ENCODE results near the gene HIVEP3.

The HIVEP3 gene

DNA sequence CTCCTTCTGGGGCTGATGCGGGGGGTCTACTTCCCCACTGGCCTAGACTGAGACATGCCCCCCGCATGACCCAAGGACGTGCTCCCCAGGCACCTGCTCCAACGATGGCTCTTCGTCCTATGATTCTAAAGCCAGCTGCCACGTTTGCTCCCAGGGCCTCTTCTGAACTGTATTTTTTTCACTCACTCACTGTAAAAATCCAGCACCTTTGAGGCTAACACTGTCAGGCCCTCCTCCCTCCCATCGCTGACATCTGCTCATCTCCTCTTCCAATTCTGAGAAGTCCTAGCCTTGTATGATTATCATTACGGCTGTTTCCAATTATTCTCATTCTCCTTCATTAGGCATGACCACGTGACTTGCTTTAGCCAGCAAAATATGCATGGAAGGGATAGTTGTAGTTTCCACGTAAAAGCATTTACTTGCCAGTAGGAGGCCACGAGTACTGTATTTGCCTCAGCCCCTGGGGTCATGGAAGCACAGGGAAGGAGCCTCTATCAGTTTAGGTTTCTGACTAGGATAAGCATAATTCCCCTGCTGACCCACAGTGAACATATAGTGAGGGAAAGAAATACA lies 415.1 kb downstream of the HIVEP3 start (continued):
- TF ChIP-seq, protein P1, sequence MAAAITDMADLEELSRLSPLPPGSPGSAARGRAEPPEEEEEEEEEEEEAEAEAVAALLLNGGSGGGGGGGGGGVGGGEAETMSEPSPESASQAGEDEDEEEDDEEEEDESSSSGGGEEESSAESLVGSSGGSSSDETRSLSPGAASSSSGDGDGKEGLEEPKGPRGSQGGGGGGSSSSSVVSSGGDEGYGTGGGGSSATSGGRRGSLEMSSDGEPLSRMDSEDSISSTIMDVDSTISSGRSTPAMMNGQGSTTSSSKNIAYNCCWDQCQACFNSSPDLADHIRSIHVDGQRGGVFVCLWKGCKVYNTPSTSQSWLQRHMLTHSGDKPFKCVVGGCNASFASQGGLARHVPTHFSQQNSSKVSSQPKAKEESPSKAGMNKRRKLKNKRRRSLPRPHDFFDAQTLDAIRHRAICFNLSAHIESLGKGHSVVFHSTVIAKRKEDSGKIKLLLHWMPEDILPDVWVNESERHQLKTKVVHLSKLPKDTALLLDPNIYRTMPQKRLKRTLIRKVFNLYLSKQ (tag by site-specific recombination; IDR thresholded peaks at IDR 0.05; ENCODE audit: borderline replicate concordance) = no peak
- no peak for TF ChIP-seq ZNF24 (tag by site-specific recombination; IDR thresholded peaks at IDR 0.05)
- TF ChIP-seq GLIS2 (tag by site-specific recombination; IDR thresholded peaks at IDR 0.05) = no peak
- peak; percentile 66; the same call in 1 of the 2 replicates for TF ChIP-seq ZBTB20 (tag by site-specific recombination; IDR thresholded peaks at IDR 0.05)
- TF ChIP-seq ZNF561 (tag by site-specific recombination; IDR thresholded peaks at IDR 0.05; ENCODE audit: borderline replicate concordance) = no peak
- no peak for TF ChIP-seq ZNF121 (tag by site-specific recombination; IDR thresholded peaks at IDR 0.05)
- TF ChIP-seq IKZF3 (tag by site-specific recombination; IDR thresholded peaks at IDR 0.05) = no peak
- no peak for TF ChIP-seq SCRT2 (tag by site-specific recombination; IDR thresholded peaks at IDR 0.05)
- no peak for TF ChIP-seq ZNF514 (tag by site-specific recombination; IDR thresholded peaks at IDR 0.05)
- TF ChIP-seq KLF10 (tag by site-specific recombination; IDR thresholded peaks at IDR 0.05) = no peak
- TF ChIP-seq ZNF558 (tag by site-specific recombination; IDR thresholded peaks at IDR 0.05) = no peak
- TF ChIP-seq ZNF548 (tag by site-specific recombination; IDR thresholded peaks at IDR 0.05) = no peak
- no peak for TF ChIP-seq ZNF23 (tag by site-specific recombination; IDR thresholded peaks at IDR 0.05; ENCODE audit: borderline replicate concordance)
- TF ChIP-seq ZNF76 (tag by site-specific recombination; IDR thresholded peaks at IDR 0.05; ENCODE audit: borderline replicate concordance, low read depth) = no peak
- no peak for TF ChIP-seq ZNF157 (tag by site-specific recombination; IDR thresholded peaks at IDR 0.05)
- TF ChIP-seq, protein P2, sequence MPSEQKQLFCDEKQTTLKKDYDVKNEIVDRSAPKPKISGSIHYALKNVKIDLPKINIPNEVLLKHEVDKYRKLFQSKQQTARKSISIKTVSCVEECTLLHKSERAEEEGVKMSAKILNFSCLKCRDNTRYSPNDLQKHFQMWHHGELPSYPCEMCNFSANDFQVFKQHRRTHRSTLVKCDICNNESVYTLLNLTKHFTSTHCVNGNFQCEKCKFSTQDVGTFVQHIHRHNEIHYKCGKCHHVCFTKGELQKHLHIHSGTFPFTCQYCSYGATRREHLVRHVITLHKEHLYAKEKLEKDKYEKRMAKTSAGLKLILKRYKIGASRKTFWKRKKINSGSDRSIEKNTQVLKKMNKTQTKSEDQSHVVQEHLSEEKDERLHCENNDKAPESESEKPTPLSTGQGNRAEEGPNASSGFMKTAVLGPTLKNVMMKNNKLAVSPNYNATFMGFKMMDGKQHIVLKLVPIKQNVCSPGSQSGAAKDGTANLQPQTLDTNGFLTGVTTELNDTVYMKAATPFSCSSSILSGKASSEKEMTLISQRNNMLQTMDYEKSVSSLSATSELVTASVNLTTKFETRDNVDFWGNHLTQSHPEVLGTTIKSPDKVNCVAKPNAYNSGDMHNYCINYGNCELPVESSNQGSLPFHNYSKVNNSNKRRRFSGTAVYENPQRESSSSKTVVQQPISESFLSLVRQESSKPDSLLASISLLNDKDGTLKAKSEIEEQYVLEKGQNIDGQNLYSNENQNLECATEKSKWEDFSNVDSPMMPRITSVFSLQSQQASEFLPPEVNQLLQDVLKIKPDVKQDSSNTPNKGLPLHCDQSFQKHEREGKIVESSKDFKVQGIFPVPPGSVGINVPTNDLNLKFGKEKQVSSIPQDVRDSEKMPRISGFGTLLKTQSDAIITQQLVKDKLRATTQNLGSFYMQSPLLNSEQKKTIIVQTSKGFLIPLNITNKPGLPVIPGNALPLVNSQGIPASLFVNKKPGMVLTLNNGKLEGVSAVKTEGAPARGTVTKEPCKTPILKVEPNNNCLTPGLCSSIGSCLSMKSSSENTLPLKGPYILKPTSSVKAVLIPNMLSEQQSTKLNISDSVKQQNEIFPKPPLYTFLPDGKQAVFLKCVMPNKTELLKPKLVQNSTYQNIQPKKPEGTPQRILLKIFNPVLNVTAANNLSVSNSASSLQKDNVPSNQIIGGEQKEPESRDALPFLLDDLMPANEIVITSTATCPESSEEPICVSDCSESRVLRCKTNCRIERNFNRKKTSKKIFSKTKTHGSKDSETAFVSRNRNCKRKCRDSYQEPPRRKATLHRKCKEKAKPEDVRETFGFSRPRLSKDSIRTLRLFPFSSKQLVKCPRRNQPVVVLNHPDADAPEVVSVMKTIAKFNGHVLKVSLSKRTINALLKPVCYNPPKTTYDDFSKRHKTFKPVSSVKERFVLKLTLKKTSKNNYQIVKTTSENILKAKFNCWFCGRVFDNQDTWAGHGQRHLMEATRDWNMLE (tag by site-specific recombination; conservative IDR thresholded peaks at IDR 0.05; ENCODE audit: low read depth) = 0 out of 2 replicates have a peak, but pooled peaks have one; percentile 16
- TF ChIP-seq, protein P3, sequence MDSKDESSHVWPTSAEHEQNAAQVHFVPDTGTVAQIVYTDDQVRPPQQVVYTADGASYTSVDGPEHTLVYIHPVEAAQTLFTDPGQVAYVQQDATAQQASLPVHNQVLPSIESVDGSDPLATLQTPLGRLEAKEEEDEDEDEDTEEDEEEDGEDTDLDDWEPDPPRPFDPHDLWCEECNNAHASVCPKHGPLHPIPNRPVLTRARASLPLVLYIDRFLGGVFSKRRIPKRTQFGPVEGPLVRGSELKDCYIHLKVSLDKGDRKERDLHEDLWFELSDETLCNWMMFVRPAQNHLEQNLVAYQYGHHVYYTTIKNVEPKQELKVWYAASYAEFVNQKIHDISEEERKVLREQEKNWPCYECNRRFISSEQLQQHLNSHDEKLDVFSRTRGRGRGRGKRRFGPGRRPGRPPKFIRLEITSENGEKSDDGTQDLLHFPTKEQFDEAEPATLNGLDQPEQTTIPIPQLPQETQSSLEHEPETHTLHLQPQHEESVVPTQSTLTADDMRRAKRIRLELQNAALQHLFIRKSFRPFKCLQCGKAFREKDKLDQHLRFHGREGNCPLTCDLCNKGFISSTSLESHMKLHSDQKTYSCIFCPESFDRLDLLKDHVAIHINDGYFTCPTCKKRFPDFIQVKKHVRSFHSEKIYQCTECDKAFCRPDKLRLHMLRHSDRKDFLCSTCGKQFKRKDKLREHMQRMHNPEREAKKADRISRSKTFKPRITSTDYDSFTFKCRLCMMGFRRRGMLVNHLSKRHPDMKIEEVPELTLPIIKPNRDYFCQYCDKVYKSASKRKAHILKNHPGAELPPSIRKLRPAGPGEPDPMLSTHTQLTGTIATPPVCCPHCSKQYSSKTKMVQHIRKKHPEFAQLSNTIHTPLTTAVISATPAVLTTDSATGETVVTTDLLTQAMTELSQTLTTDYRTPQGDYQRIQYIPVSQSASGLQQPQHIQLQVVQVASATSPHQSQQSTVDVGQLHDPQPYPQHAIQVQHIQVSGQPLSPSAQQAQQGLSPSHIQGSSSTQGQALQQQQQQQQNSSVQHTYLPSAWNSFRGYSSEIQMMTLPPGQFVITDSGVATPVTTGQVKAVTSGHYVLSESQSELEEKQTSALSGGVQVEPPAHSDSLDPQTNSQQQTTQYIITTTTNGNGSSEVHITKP (tag by site-specific recombination; IDR thresholded peaks at IDR 0.05) = no peak
- no peak for TF ChIP-seq ZNF394 (tag by site-specific recombination; IDR thresholded peaks at IDR 0.05; ENCODE audit: borderline replicate concordance)
- no peak for TF ChIP-seq ZXDB (tag by site-specific recombination; IDR thresholded peaks at IDR 0.05)
- no peak for TF ChIP-seq ZFP69B (tag by site-specific recombination; IDR thresholded peaks at IDR 0.05)
- TF ChIP-seq HOXC10 (CRISPR knock-in tag; IDR thresholded peaks at IDR 0.05) = no peak
- no peak for TF ChIP-seq ZNF391 (tag by site-specific recombination; IDR thresholded peaks at IDR 0.05; ENCODE audit: borderline replicate concordance, low read depth)
- no peak for TF ChIP-seq SALL2 (tag by site-specific recombination; IDR thresholded peaks at IDR 0.05; ENCODE audit: borderline replicate concordance)
- TF ChIP-seq, protein P4, sequence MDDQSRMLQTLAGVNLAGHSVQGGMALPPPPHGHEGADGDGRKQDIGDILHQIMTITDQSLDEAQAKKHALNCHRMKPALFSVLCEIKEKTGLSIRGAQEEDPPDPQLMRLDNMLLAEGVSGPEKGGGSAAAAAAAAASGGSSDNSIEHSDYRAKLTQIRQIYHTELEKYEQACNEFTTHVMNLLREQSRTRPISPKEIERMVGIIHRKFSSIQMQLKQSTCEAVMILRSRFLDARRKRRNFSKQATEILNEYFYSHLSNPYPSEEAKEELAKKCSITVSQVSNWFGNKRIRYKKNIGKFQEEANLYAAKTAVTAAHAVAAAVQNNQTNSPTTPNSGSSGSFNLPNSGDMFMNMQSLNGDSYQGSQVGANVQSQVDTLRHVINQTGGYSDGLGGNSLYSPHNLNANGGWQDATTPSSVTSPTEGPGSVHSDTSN (CRISPR knock-in tag; IDR thresholded peaks at IDR 0.05) = no peak
- no peak for TF ChIP-seq ZNF701 (tag by site-specific recombination; IDR thresholded peaks at IDR 0.05)
- no peak for TF ChIP-seq ZNF404 (tag by site-specific recombination; IDR thresholded peaks at IDR 0.05)

All from HEK293 (cell line).